GM18520 (cell line): Measurements from ENCODE around the gene ST8SIA2.

Source experiments
- ATAC-seq: cut with Tn5 transposase; IDR thresholded peaks from one replicate; pipeline ENCODE4 v1.9.1; 2021; ENCODE audit not compliant: unreplicated experiment

ST8SIA2 gene

GRCh38 chr15:92393071-92393979 is at the start of gene ST8SIA2:
TSS of gene ST8SIA2 (plus strand) at chr15:92393881. CDS start at chr15:92394065, 184 bp downstream.
- no peak for ATAC-seq

GRCh38 chr15:92343924-92344643 is 49.6 kb upstream of the ST8SIA2 start:
- ATAC-seq, result no peak

- ATAC-seq, result no peak
These were observed 47.6 kb upstream of the ST8SIA2 start for GRCh38 chr15:92346063-92346462.

GRCh38 chr15:92355307-92355706 is 38.4 kb upstream of the ST8SIA2 start:
- no peak for ATAC-seq

GRCh38 chr15:92361321-92362000 is 32.2 kb upstream of the ST8SIA2 start:
- no peak for ATAC-seq

GRCh38 chr15:92362001-92362350 is 31.7 kb upstream of the ST8SIA2 start:
- no peak for ATAC-seq

- ATAC-seq, result no peak
These were observed 28.6 kb upstream of the ST8SIA2 start for GRCh38 chr15:92365084-92365483.

- ATAC-seq, result no peak
These were observed 27.8 kb upstream of the ST8SIA2 start for GRCh38 chr15:92365906-92366305.

- no peak for ATAC-seq
These were observed 27.3 kb upstream of the ST8SIA2 start for GRCh38 chr15:92366381-92366780.

- ATAC-seq, result no peak
These were observed 18.6 kb upstream of the ST8SIA2 start for GRCh38 chr15:92375057-92375456.

GRCh38 chr15:92376109-92376508 is 17.6 kb upstream of the ST8SIA2 start:
- ATAC-seq, result no peak

- ATAC-seq, result no peak
These were observed 16.4 kb upstream of the ST8SIA2 start for GRCh38 chr15:92377083-92377789.

- ATAC-seq, result no peak
These were observed 10.0 kb upstream of the ST8SIA2 start for GRCh38 chr15:92383519-92384324.

- ATAC-seq, result no peak
These were observed 9.3 kb upstream of the ST8SIA2 start for GRCh38 chr15:92384381-92384780.

- no peak for ATAC-seq
These were observed 8.6 kb upstream of the ST8SIA2 start for GRCh38 chr15:92385096-92385495.

- no peak for ATAC-seq
These were observed 2.0 kb upstream of the ST8SIA2 start for GRCh38 chr15:92391640-92392039.

GRCh38 chr15:92392462-92392861 is 1.2 kb upstream of the ST8SIA2 start:
- no peak for ATAC-seq

GRCh38 chr15:92393980-92394308 is 263 bp downstream of the ST8SIA2 start:
- ATAC-seq, result no peak

GRCh38 chr15:92394309-92395097 is 822 bp downstream of the ST8SIA2 start:
- ATAC-seq, result no peak
